ENCODE results near the gene CBFA2T2.
"Not testable (repeated sequence)": the region's sequence is repeated elsewhere in the genome, so short reads cannot be mapped to it uniquely, and the experiment has no call there.

CBFA2T2 gene

DNA sequence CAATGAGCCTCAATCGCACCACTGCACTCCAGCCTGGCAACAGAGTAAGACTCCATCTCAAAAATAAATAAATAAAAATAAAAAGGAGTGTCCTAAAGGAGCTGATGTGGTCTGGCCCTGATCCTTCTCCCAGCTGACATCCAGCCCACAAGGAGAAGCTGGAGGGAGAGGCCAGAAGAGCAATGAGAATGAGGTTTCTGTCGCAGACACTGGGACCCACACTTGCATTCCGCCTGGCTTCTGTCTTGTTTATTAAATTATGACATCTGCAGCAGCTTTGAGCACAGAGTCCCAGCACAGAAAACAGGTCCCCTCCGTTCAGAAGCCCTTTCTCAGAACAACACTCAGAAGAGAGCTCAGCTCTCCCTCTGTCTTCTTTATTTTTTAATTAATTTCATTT is 206.6 kb downstream of the CBFA2T2 start:
- no peak for DNase-seq (ENCODE audit: low read depth, low spot score)

DNA sequence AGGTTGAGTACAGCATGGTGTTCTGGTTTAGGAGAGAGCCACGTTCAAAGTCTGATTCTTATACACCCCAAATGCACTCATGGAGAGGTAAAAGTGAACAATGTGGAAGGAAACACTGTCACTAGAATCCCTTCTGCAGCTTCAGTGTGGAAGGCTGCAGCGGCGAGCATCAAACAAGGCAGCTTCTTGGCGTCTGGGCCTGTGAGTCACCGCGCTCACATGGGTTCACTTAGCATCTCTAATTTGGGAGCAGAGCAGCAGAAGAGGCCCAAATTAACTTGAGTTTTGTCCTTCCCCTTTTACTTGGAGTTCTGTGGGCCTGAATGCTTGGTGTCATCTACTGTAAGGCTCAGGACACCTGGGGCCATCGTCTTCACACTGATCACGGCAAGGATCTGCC is 207.2 kb downstream of the CBFA2T2 start:
- no peak for DNase-seq (ENCODE audit: low read depth, low spot score)

DNA sequence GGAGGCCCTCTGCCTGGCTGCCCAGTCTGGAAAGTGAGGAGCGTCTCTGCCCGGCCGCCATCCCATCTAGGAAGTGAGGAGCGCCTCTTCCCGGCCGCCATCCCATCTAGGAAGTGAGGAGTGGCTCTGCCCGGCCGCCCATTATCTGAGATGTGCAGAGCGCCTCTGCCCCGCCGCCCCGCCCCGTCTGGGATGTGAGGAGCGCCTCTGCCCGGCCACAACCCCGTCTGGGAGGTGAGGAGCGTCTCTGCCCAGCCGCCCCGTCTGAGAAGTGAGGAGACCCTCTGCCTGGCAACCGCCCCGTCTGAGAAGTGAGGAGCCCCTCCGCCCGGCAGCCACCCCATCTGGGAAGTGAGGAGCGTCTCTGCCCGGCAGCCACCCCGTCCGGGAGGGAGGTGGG is 209.1 kb downstream of the CBFA2T2 start:
- not testable (repeated sequence) for DNase-seq (ENCODE audit: low read depth, low spot score)
